ENCODE measurements around the gene PIGL.
"Not testable (repeated sequence)": the region's sequence is repeated elsewhere in the genome, so short reads cannot be mapped to it uniquely, and the experiment has no call there.

The PIGL gene

DNA sequence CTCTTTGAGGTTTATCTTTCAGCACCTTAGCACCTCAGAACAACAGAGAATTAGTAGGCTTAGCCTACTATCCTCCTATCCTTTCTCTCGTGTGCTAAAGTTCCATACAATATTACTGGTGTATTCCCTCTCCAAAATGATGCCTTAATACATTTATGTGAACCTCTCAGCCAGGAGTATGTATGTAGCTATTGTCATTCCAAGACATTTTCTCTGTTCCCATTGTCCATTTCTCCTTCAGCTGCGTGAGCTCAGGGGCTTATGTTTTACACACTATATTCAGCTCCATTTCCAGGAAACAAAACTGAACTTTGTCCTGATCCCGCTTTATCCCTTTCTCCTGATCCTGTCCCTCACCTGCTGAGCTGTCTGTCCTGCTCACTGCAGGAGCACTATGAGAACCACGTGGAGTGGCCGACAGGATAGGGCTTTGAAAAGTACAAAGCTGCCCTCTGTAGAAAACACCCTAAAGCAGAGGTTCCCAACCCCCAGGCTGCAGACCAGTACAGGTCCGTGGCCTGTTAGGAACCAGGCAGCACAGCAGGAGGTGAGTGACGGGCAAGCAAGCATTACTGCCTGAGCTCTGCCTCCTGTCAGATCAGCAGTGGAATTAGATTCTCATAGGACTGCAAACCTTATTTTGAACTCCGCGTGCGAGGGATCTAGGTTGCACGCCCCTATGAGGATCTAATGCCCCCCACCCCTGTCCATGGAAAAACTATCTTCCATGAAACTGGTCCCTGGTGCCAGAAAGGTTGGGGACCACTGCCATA, 80.5 kb downstream of the PIGL start:
- Histone ChIP-seq H3K4me2 (ENCODE audit: low read length) (no peak overlapping the region), H3K4me1 (ENCODE audit: control insufficient read depth, insufficient read depth, low read length) (peaks cover 6% of the 10 kb centered on the region), H3K4me3 (ENCODE audit: low read length) (no peak overlapping the region), H3K36me3 (ENCODE audit: insufficient read depth, low read length) (peaks cover 4% of the 10 kb centered on the region), H3K9me3 (replicated peaks; ENCODE audit: low read length) (no peaks in the 10 kb centered on the region), H3K9ac (ENCODE audit: low read depth, low read length) (no peak overlapping the region), H3K27me3 (ENCODE audit: control insufficient read depth, insufficient read depth, low read length) (no peaks in the 10 kb centered on the region)

DNA sequence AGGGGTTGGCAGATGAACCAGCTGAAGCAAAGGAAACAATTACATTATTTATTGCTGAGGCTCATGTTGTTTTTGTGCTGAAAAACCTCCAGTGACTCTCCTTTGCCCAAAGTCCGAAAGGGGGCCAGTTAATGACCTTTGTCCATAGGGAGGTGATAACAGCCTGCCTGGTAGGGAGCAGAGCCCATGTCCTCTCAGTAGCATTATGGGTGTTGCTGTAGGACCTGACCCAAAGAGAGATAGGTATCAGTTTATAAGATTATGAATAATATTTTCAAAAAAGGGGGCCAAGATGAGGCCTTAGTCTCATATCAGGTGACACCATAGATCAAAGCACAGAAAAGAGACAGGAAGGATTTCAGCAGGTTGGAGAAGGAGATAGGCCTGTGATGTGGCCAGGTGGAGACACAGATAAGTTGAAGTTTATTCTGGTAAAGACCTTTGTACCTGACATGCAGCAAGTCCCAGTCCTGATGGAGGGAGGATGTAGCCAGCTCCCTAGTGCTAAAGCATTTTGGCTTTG, 81.2 kb downstream of the PIGL start:
- Histone ChIP-seq H3K4me2 (ENCODE audit: low read length) (no peak overlapping the region), H3K36me3 (ENCODE audit: insufficient read depth, low read length) (peaks cover 4% of the 10 kb centered on the region), H3K9me3 (replicated peaks; ENCODE audit: low read length) (no peaks in the 10 kb centered on the region), H3K4me3 (ENCODE audit: low read length) (no peak overlapping the region), H3K4me1 (ENCODE audit: control insufficient read depth, insufficient read depth, low read length) (peaks cover 6% of the 10 kb centered on the region), H3K27me3 (ENCODE audit: control insufficient read depth, insufficient read depth, low read length) (no peaks in the 10 kb centered on the region), H3K9ac (ENCODE audit: low read depth, low read length) (no peak overlapping the region)

DNA sequence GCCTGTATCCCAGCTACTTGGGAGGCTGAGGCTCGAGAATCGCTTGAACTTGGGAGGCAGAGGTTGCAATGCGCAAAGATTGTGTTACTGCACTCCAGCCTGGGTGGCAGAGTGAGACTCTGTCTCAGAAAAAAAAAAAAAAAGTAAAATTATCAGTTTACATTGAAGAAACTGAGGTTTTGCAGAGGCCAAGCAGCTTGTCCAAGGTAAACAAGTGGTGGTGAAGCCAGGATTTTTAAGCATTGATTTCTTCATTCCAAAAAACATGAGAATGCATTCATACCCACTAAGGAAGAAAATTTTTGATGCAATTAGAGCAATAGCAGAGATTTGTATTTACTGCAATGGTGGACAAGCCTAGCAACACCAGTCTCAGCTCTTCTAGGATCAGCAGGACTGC, 83.5 kb downstream of the PIGL start:
- H3K4me1 ChIP-seq (ENCODE audit: control insufficient read depth, insufficient read depth, low read length): peaks cover 6% of the 10 kb centered on the region
- H3K4me3 ChIP-seq (ENCODE audit: low read length): no peak overlapping the region
- H3K27me3 ChIP-seq (ENCODE audit: control insufficient read depth, insufficient read depth, low read length): no peaks in the 10 kb centered on the region
- peaks cover 4% of the 10 kb centered on the region for H3K36me3 ChIP-seq (ENCODE audit: insufficient read depth, low read length)
- no peak overlapping the region for H3K9ac ChIP-seq (ENCODE audit: low read depth, low read length)
- H3K9me3 ChIP-seq (replicated peaks; ENCODE audit: low read length): no peaks in the 10 kb centered on the region
- H3K4me2 ChIP-seq (ENCODE audit: low read length): no peak overlapping the region

DNA sequence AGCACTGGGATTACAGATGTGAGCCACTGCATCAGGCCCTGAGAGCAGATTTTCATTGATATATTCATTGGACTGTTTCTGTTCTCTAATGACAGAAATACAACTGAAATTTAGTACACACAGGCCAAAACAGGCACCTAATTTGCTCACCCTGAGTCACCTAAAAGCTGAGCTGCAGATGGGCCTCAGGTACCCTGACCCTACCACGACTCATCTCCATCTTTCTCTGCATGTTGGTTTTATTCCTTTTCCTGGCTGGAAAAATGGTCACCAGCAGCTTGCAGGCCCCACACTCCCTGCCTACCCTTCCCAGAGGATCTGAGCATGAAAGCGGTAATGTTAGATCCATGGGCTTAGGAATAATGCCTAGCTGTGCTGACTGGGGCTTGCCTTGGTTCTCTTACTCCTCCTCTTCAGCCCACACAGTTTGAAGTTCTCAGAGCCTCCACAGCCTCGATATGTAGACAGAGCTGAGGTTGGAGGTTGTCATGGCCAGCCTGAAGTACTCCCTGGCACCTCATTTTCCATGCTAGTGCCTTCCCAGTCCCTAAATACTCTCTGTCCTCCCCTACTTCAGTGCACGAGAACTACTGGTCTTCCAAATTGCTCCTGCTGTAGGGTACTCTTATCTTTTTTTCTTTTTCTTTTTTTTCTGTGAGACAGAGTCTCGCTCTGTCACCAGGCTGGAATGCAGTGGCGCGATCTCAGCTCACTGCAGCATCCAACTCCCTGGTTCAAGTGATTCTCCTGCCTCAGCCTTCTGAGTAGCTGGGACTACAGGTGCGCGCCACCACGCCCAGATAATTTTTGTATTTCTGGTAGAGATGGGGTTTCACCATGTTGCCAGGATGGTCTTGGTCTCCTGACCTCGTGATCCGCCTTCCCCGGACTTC, 85.2 kb downstream of the PIGL start:
- Histone ChIP-seq H3K4me1 (ENCODE audit: control insufficient read depth, insufficient read depth, low read length) (peaks cover 6% of the 10 kb centered on the region), H3K27me3 (ENCODE audit: control insufficient read depth, insufficient read depth, low read length) (no peaks in the 10 kb centered on the region), H3K4me2 (ENCODE audit: low read length) (no peak overlapping the region), H3K9ac (ENCODE audit: low read depth, low read length) (no peak overlapping the region), H3K36me3 (ENCODE audit: insufficient read depth, low read length) (peaks cover 4% of the 10 kb centered on the region), H3K4me3 (ENCODE audit: low read length) (no peak overlapping the region), H3K9me3 (replicated peaks; ENCODE audit: low read length) (no peaks in the 10 kb centered on the region)

DNA sequence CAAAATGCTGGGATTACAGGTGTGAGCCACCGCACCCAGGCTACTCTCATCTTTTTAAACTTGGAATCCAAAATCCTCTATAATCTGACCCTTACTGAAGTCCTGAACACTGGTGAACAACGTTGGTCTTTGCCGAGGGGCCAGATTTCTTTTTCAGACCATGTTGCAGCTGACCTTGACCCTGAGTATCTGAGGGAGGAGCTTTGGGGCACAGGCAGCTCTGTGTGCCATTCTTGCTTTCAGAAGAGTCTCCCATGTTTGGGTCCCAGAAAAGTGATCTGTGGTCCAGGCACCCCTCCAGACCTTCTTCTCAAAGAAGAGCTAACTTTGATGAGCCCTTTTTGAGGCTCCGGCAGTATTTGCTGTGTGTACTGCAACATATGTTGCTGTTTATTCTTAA, 85.8 kb downstream of the PIGL start:
- Histone ChIP-seq H3K36me3 (ENCODE audit: insufficient read depth, low read length) (peaks cover 4% of the 10 kb centered on the region), H3K27me3 (ENCODE audit: control insufficient read depth, insufficient read depth, low read length) (no peaks in the 10 kb centered on the region), H3K9me3 (replicated peaks; ENCODE audit: low read length) (no peaks in the 10 kb centered on the region), H3K4me2 (ENCODE audit: low read length) (no peak overlapping the region), H3K4me3 (ENCODE audit: low read length) (no peak overlapping the region), H3K9ac (ENCODE audit: low read depth, low read length) (no peak overlapping the region), H3K4me1 (ENCODE audit: control insufficient read depth, insufficient read depth, low read length) (peaks cover 6% of the 10 kb centered on the region)

DNA sequence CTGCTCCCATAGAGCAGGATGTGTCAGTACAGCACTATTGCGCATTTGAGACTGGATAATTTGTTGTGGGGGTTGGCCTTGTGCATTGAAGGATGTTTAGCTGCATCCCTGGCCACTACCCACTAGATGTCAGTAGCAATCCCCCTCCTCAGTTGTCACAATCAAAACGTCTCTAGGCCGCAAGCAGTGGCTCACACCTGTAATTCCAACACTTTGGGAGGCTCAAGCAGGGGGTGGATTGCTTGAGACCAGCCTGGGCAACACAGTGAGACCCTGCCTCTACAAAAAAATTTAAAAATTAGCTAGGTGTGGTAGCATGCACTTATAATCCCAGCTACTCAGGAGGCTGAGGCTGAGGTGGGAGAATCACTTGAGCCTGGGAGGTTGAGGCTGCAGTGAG, 87.8 kb downstream of the PIGL start:
- H3K4me3 ChIP-seq (ENCODE audit: low read length): no peak overlapping the region
- H3K9ac ChIP-seq (ENCODE audit: low read depth, low read length): no peak overlapping the region
- H3K36me3 ChIP-seq (ENCODE audit: insufficient read depth, low read length): peaks cover 4% of the 10 kb centered on the region
- no peaks in the 10 kb centered on the region for H3K9me3 ChIP-seq (replicated peaks; ENCODE audit: low read length)
- no peak overlapping the region for H3K4me2 ChIP-seq (ENCODE audit: low read length)
- no peaks in the 10 kb centered on the region for H3K27me3 ChIP-seq (ENCODE audit: control insufficient read depth, insufficient read depth, low read length)
- H3K4me1 ChIP-seq (ENCODE audit: control insufficient read depth, insufficient read depth, low read length): peaks cover 6% of the 10 kb centered on the region

DNA sequence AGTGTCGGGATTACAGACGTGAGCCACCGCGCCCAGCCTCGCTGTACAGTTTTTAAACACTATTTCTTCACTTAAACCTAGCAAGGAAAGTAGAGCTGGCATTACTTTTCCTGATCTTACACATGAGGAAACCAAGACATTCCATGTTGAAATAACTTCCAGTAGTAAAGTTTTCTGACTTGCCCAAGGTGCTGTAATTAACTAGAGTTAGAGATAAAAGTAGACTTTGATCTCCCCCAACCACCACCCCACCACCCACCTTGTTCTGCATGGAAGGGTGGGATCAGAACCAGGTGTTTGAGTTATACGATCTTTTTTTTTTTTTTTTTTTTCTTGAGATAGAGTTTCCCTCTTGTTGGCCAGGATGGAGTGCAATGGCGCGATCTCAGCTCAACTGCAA, 89.2 kb downstream of the PIGL start:
- H3K4me2 ChIP-seq (ENCODE audit: low read length): no peak overlapping the region
- no peak overlapping the region for H3K9ac ChIP-seq (ENCODE audit: low read depth, low read length)
- H3K4me1 ChIP-seq (ENCODE audit: control insufficient read depth, insufficient read depth, low read length): peaks cover 6% of the 10 kb centered on the region
- H3K36me3 ChIP-seq (ENCODE audit: insufficient read depth, low read length): peaks cover 4% of the 10 kb centered on the region
- no peaks in the 10 kb centered on the region for H3K9me3 ChIP-seq (replicated peaks; ENCODE audit: low read length)
- no peak overlapping the region for H3K4me3 ChIP-seq (ENCODE audit: low read length)
- no peaks in the 10 kb centered on the region for H3K27me3 ChIP-seq (ENCODE audit: control insufficient read depth, insufficient read depth, low read length)

DNA sequence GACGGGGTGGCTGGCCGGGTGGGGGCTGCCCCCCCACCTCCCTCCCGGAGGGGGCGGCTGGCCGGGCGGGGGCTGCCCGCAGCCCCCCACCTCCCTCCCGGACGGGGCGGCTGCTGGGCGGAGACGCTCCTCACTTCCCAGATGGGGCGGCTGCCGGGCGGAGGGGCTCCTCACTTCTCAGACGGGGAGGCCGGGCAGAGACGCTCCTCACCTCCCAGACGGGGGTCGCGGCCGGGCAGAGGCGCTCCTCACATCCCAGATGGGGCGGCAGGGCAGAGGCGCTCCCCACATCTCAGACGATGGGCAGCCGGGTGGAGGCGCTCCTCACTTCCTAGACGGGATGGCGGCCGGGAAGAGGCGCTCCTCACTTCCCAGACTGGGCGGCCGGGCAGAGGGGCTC, 95.1 kb downstream of the PIGL start:
- not testable (repeated sequence) for H3K4me3 ChIP-seq (ENCODE audit: low read length); H3K9ac ChIP-seq (ENCODE audit: low read depth, low read length); H3K4me1 ChIP-seq (ENCODE audit: control insufficient read depth, insufficient read depth, low read length); H3K27me3 ChIP-seq (ENCODE audit: control insufficient read depth, insufficient read depth, low read length); H3K36me3 ChIP-seq (ENCODE audit: insufficient read depth, low read length); H3K4me2 ChIP-seq (ENCODE audit: low read length); H3K9me3 ChIP-seq (replicated peaks; ENCODE audit: low read length)

DNA sequence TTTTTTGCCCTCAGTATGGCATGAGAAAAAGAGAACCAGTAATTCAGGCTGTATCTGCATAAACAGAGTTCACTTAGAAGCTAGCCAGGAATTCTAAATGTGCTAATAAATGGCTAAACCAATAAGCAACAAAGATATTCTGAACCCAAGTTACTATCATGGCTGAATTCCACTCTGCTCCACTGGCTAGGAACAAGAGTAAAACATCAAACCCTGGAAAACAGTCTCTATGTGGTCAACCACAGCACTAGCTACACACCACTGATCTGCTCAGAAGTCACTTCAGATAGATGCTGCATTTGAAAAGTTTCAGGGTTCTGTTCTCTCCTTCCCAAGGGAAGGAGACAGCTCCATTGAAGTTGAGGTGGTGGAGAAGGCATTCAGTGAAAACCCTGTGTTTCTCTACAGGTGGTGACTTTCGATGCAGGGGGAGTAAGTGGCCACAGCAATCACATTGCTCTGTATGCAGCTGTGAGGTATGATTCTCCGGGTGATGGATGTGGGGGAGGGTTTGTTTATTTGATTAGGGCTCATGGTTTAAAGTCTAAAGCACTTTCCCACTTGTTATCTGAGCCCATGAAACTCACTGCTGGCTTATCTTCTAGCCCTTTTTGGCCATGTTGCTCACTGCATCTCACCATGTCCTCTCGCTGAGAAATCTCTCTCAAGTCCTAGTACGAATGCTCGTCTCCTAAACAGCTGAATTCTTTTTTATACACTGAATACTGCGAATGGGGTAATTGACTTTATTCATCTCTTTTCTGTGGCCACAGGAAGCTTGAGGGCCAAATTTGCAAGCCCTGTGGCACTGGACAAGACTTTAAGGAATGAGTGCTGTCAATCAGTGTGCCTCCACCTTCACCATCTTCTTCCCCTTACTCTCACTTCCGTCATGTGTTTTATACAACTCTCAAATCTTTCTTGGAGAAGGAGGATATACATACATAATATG, 96.4 kb downstream of the PIGL start:
- H3K9ac ChIP-seq (ENCODE audit: low read depth, low read length): no peak overlapping the region
- no peaks in the 10 kb centered on the region for H3K4me1 ChIP-seq (ENCODE audit: control insufficient read depth, insufficient read depth, low read length)
- no peak overlapping the region for H3K4me3 ChIP-seq (ENCODE audit: low read length)
- no peak overlapping the region for H3K4me2 ChIP-seq (ENCODE audit: low read length)
- H3K9me3 ChIP-seq (replicated peaks; ENCODE audit: low read length): no peaks in the 10 kb centered on the region
- H3K36me3 ChIP-seq (ENCODE audit: insufficient read depth, low read length): peaks cover 3% of the 10 kb centered on the region
- H3K27me3 ChIP-seq (ENCODE audit: control insufficient read depth, insufficient read depth, low read length): no peaks in the 10 kb centered on the region

DNA sequence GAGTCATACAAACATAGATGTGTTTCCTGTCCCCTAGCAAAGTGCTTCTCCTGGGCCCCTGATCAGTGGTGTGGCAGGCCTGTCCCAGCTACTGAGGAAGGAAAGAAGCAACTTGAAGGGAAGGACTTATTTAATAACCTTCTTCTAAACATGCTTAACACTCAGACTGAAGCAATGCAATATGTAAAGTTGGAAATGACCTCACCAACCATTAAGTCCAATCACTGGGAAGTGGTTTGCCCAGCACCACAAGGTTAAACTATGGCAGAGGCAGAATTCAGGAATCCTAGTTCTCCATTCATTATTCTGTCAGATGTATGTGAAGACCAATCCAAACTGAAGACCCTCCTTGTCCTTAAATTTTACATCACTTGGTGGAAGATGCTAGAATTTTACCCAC, 97.2 kb downstream of the PIGL start:
- Histone ChIP-seq H3K36me3 (ENCODE audit: insufficient read depth, low read length) (peaks cover 3% of the 10 kb centered on the region), H3K9me3 (replicated peaks; ENCODE audit: low read length) (no peaks in the 10 kb centered on the region), H3K9ac (ENCODE audit: low read depth, low read length) (no peak overlapping the region), H3K4me1 (ENCODE audit: control insufficient read depth, insufficient read depth, low read length) (no peaks in the 10 kb centered on the region), H3K27me3 (ENCODE audit: control insufficient read depth, insufficient read depth, low read length) (no peaks in the 10 kb centered on the region), H3K4me2 (ENCODE audit: low read length) (no peak overlapping the region), H3K4me3 (ENCODE audit: low read length) (no peak overlapping the region)

DNA sequence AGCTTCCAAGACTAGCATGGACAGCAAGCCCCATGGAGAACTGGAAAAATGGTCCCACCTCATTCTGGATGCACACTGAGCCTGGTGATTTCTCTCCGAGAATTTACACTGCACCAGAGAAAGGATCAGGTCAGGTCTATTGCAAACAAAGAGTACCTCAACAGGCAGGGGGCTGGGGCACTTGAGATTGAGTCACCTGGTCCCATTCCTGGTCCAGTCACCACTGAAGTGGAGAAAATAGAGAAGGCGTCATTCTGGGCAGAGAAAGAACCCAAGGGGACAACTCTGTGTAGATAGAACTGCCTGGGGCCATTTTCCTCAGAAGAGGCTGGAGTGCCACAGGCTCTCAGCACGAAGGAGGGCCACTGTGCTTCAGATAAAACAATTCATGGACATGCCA, 97.8 kb downstream of the PIGL start:
- Histone ChIP-seq H3K4me3 (ENCODE audit: low read length) (no peak overlapping the region), H3K27me3 (ENCODE audit: control insufficient read depth, insufficient read depth, low read length) (no peaks in the 10 kb centered on the region), H3K4me2 (ENCODE audit: low read length) (no peak overlapping the region), H3K9me3 (replicated peaks; ENCODE audit: low read length) (no peaks in the 10 kb centered on the region), H3K36me3 (ENCODE audit: insufficient read depth, low read length) (peaks cover 3% of the 10 kb centered on the region), H3K4me1 (ENCODE audit: control insufficient read depth, insufficient read depth, low read length) (no peaks in the 10 kb centered on the region), H3K9ac (ENCODE audit: low read depth, low read length) (no peak overlapping the region)
